Esophagus (tissue), 2 donors: ENCODE results near the gene CUL4A. TPM values are rescaled to one million over a fixed set of nuclear protein-coding genes. Genes with fewer than 3 reads are reported as not detected.

Experiments used
- H3K27ac ChIP-seq, 2 donors: one replicate each; pipeline ENCODE4 v1.5.1; 2013; ENCODE audit warnings: low read depth in 2 of 2, mild to moderate bottlenecking in 2 of 2, inconsistent platforms in 1 of 2, low read length in 1 of 2, moderate library complexity in 1 of 2
- H3K27me3 ChIP-seq, 2 donors: one replicate each; pipeline ENCODE4 v1.6.1; 2013; ENCODE audit warnings: low read length in 2 of 2, control low read depth in 1 of 2, mild to moderate bottlenecking in 1 of 2; ENCODE audit not compliant: insufficient read depth in 2 of 2, control insufficient read depth in 1 of 2
- H3K36me3 ChIP-seq, 2 donors: one replicate each; pipeline ENCODE4 v1.6.1; 2013; ENCODE audit warnings: low read length in 1 of 2; ENCODE audit not compliant: control insufficient read depth in 2 of 2, insufficient read depth in 2 of 2
- H3K4me1 ChIP-seq, 2 donors: one replicate each; pipeline ENCODE4 v1.6.1; 2013; ENCODE audit warnings: low read length in 1 of 2; ENCODE audit not compliant: control insufficient read depth in 2 of 2, insufficient read depth in 2 of 2
- H3K4me3 ChIP-seq, 2 donors: one replicate each; pipeline ENCODE4 v1.5.1; 2013; ENCODE audit warnings: low read length in 2 of 2, mild to moderate bottlenecking in 2 of 2, low read depth in 1 of 2, moderate library complexity in 1 of 2
- H3K9me3 ChIP-seq, 2 donors: one replicate each; pipeline ENCODE4 v1.6.1; 2013; ENCODE audit warnings: mild to moderate bottlenecking in 2 of 2, low read depth in 1 of 2, low read length in 1 of 2, moderate library complexity in 1 of 2; ENCODE audit not compliant: control insufficient read depth in 2 of 2, insufficient read depth in 1 of 2
- WGBS, 2 donors: extraction: QIAGEN DNeasy Blood & Tissue Kit; methylation state at CpG; one replicate each; pipeline ENCODE4 v1.1.7; 2013; 5-methylcytosine and 5-hydroxymethylcytosine counted together
- polyA plus RNA-seq, 2 donors: library from polyadenylated mRNA; stranded (reverse); fragments of 200-250 nt; gene quantifications; one replicate each; pipeline ENCODE4 v1.2.3, GENCODE V29; 2013
- donor health status: healthy with polysubstance abuse.
- donor health status: Bipolar disorder and iron deficiency.

Gene CUL4A
- polyA plus RNA-seq, 2 donors: 21.0 to 31.2 TPM

DNA sequence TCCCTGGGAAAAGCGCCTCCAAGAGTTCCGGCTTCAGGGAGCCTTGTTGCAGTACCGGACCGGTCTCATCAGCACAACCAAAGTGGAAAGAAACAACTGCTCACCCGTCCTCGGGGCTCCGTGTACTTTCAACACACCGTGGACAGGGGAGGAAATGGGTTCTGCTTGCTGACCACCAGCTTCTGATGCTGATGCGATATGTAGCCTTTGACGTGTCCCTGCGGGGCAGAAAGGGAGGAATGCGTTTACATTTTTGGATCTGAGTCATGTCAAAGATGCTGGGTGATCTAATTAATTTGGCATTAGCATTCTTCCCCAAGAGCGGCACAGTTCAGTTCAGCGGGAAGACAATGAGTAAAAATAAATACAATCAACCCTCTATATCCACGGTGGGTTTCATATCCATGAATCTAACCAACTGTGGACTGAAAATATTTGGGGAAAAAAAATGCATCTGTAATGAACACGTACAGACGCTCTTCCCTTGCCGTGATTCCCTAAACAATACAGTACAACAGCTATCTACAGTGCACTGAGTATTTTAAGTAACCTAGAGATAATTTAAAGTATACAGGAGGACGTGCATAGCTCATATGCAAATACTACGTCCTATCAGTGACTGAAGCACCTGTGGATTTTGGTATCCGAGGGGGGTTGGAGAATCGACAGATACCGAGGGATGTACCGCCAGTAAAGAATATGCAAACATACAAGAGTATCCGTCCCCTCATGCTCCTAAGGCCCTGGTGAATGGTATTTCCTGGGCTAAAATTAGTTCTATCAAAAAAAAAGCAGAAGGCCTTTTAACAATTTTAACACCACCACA is 31.1 kb upstream of the CUL4A start:
- no peak overlapping the region for H3K27ac ChIP-seq
- WGBS, 2 donors: 81 to 82% methylated on average over 25 of the region's 25 CpGs

DNA sequence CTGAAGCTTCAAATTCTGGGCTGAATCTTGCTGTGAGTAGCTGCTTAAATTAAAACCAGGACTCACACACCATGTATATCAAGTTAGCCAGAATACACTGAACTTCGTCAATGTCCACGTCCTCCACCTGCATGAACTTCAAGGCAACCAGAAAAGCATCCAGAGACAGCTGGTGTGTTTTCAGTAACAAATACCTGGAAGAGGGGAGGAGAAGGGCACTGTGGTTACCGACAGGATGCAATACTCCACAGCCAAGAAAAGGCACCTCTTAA is 30.6 kb upstream of the CUL4A start:
- Histone ChIP-seq H3K36me3 (peaks cover 13 to 37% of the 10 kb centered on the region in 2 donors), H3K9me3 (no peaks in the 10 kb centered on the region), H3K4me3 (no peak overlapping the region), H3K27ac (no peak overlapping the region), H3K27me3 (no peaks in the 10 kb centered on the region), H3K4me1 (no peaks in the 10 kb centered on the region)
- 78 to 79% methylated on average over 3 of the region's 3 CpGs for WGBS, 2 donors

More for the DNA sequence above, 31.1 kb upstream of the CUL4A start:
- Histone ChIP-seq H3K27me3 (no peaks in the 10 kb centered on the region), H3K36me3 (peaks cover 13 to 35% of the 10 kb centered on the region in 2 donors), H3K4me3 (no peak overlapping the region), H3K9me3 (no peaks in the 10 kb centered on the region), H3K4me1 (no peaks in the 10 kb centered on the region)

GRCh38 chr13:113179374-113180230 is 29.8 kb upstream of the CUL4A start:
- no peak overlapping the region for H3K4me3 ChIP-seq
- no peaks in the 10 kb centered on the region for H3K27me3 ChIP-seq
- WGBS, 2 donors: 86 to 88% methylated on average over 28 of the region's 28 CpGs
- peaks cover 13 to 37% of the 10 kb centered on the region in 2 donors for H3K36me3 ChIP-seq
- no peaks in the 10 kb centered on the region for H3K4me1 ChIP-seq
- H3K9me3 ChIP-seq: no peaks in the 10 kb centered on the region
- H3K27ac ChIP-seq: no peak overlapping the region

DNA sequence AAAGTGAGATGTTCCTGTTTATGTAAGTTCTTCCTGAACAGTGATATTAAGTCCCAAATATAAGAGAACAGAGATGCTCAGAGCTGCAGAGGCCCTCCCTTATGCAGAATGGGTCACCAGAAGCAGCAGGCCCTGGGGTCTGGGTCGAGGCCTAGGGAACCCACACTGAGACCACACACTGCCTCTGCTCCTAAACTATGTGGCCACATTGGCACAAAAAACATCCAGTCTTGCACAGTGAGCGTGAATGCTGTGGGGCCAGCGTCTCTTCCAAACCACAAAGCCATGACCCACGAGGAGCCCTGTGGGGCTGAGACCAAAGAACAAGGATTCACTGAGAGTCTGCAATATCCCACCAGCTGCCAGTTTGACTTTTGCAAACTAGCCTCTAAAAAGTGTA is 27.4 kb upstream of the CUL4A start:
- Histone ChIP-seq H3K4me1 (no peaks in the 10 kb centered on the region), H3K27me3 (no peaks in the 10 kb centered on the region), H3K36me3 (peaks cover 10 to 28% of the 10 kb centered on the region in 2 donors), H3K4me3 (no peak overlapping the region), H3K27ac (no peak overlapping the region), H3K9me3 (no peaks in the 10 kb centered on the region)
- WGBS, 2 donors: 82 to 86% methylated on average over 4 of the region's 4 CpGs

DNA sequence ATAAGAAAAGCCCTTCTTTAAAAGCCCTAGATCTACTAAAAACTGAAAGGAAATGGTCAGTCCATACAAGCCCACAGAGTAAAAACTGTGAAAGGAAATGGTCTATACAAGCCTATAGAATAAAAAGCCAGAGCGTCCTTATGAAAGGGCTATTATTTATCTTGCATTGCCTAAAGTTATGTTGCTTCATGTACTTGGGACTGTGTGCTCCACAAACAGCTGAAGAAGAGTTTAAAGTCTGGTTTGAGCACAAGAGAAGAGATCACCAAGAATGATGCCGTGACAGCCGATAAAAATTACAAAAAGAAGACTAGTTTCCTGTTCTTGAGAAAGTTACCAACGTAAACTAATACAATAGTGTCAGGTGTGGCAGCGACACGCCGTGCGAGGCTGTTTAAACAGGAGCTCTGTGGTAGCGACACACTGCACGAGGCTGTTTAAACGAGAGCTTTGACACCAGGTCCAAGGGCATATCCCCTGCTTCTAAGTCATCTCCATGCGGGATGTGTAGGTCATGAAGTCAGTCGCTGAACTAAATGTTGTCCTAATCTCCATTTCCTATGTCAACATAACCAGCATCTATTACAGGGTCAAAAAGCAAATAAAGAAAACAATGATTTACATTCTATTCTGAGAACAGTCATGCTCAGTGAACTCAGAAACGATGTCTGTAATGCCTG is 25.8 kb upstream of the CUL4A start:
- Histone ChIP-seq H3K4me3 (no peak overlapping the region), H3K27ac (no peak overlapping the region), H3K27me3 (no peaks in the 10 kb centered on the region), H3K9me3 (no peaks in the 10 kb centered on the region), H3K36me3 (peaks cover 7 to 28% of the 10 kb centered on the region in 2 donors), H3K4me1 (no peaks in the 10 kb centered on the region)
- WGBS, 2 donors: 86 to 88% methylated on average over 14 of the region's 14 CpGs

- no peak overlapping the region for H3K27ac ChIP-seq
- H3K9me3 ChIP-seq: no peaks in the 10 kb centered on the region
- no peaks in the 10 kb centered on the region for H3K4me1 ChIP-seq
- H3K27me3 ChIP-seq: no peaks in the 10 kb centered on the region
- no peak overlapping the region for H3K4me3 ChIP-seq
- 86% methylated on average over 22 of the region's 22 CpGs for WGBS, 2 donors
- H3K36me3 ChIP-seq: peaks cover 2 to 17% of the 10 kb centered on the region in 2 donors
Observed at GRCh38 chr13:113184568-113185440, 24.6 kb upstream of the CUL4A start.

GRCh38 chr13:113186061-113186900 is 23.1 kb upstream of the CUL4A start:
- Histone ChIP-seq H3K27me3 (no peaks in the 10 kb centered on the region), H3K36me3 (peaks cover 0 to 15% of the 10 kb centered on the region in 2 donors), H3K9me3 (no peaks in the 10 kb centered on the region), H3K4me3 (no peak overlapping the region), H3K27ac (peak overlapping the region in 1 of 2 donors; percentile 37), H3K4me1 (no peaks in the 10 kb centered on the region)
- 75 to 77% methylated on average over 12 to 13 of the region's 13 CpGs for WGBS, 2 donors

DNA sequence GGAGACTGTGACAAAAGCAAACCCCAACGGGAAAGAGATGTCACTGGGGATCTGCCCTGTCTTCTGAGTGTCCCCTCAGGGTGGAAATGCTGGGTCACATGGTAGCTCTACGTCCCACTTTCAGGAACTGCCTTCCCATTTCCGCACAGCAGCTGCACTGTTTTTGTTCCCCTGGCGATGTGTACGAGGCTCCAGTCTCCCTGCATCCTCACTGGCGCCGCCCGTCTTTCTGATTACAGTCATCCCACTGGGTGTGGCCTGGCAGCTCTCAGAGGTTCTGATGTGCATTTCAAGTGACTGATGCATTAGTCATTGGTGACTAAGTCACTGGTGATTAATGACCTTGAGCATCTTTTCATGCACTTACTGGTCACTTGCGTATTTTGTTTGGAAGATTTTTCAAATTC is 22.1 kb upstream of the CUL4A start:
- H3K4me1 ChIP-seq: no peaks in the 10 kb centered on the region

More for the DNA sequence above, 22.1 kb upstream of the CUL4A start:
- Histone ChIP-seq H3K27ac (peak overlapping the region; percentile 75 to 79), H3K27me3 (no peaks in the 10 kb centered on the region), H3K36me3 (peaks cover 0 to 10% of the 10 kb centered on the region in 2 donors), H3K9me3 (no peaks in the 10 kb centered on the region), H3K4me3 (no peak overlapping the region)
- 32 to 53% methylated on average over 9 of the region's 9 CpGs for WGBS, 2 donors
